Transverse colon (tissue), 4 donors: ENCODE measurements around the gene ACTA2.

Experiments used
- POLR2A ChIP-seq: fragments of 450-650 bp; IDR thresholded peaks from one replicate; pipeline ENCODE4 v1.6.1; 2016; ENCODE audit warnings: antibody characterized with exemption, mild to moderate bottlenecking, moderate library complexity
- POLR2AphosphoS5 ChIP-seq, 3 donors: sonication (generic); formaldehyde crosslinking; IDR thresholded peaks; one replicate each; pipeline ENCODE4 v1.6.1; 2016; ENCODE audit warnings: antibody characterized with exemption in 3 of 3
- TF ChIP-seq, protein P1 (sequence below), 5 experiments: fragments of 200-600 bp in 3 of 5; fragments of 450-650 bp in 2 of 5; sonication (generic) in 3 of 5; IDR thresholded peaks; 1 replicate in 2 of 5; 2 replicates in 3 of 5; pipeline ENCODE4 v1.5.1; 2016 to 2017; ENCODE audit warnings: antibody characterized with exemption in 5 of 5, inconsistent platforms in 3 of 5, mild to moderate bottlenecking in 2 of 5, moderate library complexity in 1 of 5

DNA sequence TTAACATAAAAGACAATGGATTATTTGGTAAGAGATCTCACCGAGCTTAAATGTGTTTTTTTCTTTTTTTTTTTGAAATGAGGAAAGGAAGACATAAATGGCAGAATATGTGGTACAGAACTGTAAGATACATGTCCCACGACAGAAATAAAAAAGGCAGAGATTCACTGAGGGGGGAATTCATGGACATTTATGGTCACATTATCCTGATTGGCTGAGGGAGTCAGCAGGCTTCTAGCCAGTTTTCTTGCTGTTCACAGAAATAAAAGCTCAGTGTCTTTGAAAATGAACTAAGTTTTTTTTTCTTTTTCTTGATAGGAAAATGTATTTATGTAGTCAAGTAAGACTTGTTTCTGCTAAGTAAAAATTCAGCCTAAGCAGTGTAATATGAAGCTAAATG, 29.8 kb upstream of the ACTA2 start:
- TF ChIP-seq POLR2A (no peak), POLR2AphosphoS5 (IDR thresholded peaks at IDR 0.05) (no peak)
- TF ChIP-seq, protein P1, sequence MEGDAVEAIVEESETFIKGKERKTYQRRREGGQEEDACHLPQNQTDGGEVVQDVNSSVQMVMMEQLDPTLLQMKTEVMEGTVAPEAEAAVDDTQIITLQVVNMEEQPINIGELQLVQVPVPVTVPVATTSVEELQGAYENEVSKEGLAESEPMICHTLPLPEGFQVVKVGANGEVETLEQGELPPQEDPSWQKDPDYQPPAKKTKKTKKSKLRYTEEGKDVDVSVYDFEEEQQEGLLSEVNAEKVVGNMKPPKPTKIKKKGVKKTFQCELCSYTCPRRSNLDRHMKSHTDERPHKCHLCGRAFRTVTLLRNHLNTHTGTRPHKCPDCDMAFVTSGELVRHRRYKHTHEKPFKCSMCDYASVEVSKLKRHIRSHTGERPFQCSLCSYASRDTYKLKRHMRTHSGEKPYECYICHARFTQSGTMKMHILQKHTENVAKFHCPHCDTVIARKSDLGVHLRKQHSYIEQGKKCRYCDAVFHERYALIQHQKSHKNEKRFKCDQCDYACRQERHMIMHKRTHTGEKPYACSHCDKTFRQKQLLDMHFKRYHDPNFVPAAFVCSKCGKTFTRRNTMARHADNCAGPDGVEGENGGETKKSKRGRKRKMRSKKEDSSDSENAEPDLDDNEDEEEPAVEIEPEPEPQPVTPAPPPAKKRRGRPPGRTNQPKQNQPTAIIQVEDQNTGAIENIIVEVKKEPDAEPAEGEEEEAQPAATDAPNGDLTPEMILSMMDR (IDR thresholded peaks at IDR 0.05), result no peak
